Progenitor cell of endocrine pancreas (in vitro differentiated cells): ENCODE measurements around the gene FSTL5. TPM values are rescaled to one million over a fixed set of nuclear protein-coding genes. Genes with fewer than 3 reads are reported as not detected.

Experiments
- DNase-seq: peaks from one replicate; pipeline ENCODE4 v3.0.0; 2021; ENCODE audit warnings: low spot score; ENCODE audit not compliant: unreplicated experiment
- H3K27ac Mint-ChIP-seq: 2 replicates; pipeline ENCODE4 v1.8.0; 2021; ENCODE audit warnings: mild to moderate bottlenecking, moderate library complexity, mixed read lengths
- H3K27me3 Mint-ChIP-seq: 2 replicates; pipeline ENCODE4 v1.8.0; 2021; ENCODE audit warnings: mixed read lengths
- H3K36me3 Mint-ChIP-seq: 2 replicates; pipeline ENCODE4 v1.8.0; 2022; ENCODE audit warnings: mixed read lengths; ENCODE audit not compliant: insufficient read depth
- H3K4me1 Mint-ChIP-seq: 2 replicates; pipeline ENCODE4 v1.8.0; 2021; ENCODE audit warnings: low read depth, mixed read lengths
- H3K4me3 Mint-ChIP-seq: 2 replicates; pipeline ENCODE4 v1.8.0; 2021; ENCODE audit warnings: low read depth, mild to moderate bottlenecking, moderate library complexity, mixed read lengths
- H3K9me3 Mint-ChIP-seq: 2 replicates; pipeline ENCODE4 v1.8.0; 2021; ENCODE audit warnings: low read depth, mixed read lengths
- CTCF ChIP-seq: fragments of 200-600 bp; sonication (generic); IDR thresholded peaks from one replicate; pipeline ENCODE4 v1.5.0; 2021; ENCODE audit warnings: antibody characterized with exemption, mild to moderate bottlenecking; ENCODE audit not compliant: unreplicated experiment
- total RNA-seq: library from RNA; stranded (reverse); gene quantifications from 2 replicates; pipeline ENCODE4 v1.2.1, GENCODE V29; 2021

Gene FSTL5
- total RNA-seq, 1 donor from 2014 or later, result 15.5 TPM

DNA sequence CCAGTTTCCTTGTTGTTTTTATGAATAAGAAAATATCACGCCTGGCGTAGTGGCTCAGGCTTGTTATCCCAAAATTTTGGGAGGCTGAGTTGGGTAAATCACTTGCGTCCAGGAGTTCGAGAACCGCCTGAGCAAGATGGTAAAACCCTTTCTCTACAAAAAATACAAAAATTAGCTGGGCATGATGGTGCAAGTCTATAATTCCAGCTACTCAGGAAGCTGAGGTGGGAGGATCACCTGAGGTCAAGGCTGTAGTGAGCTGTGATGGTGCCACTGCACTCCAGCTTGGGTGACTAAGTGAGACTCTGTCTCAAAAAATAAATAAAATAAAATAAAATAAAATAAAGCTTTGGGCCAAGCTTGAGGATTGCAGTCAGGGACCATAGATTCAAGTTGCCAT is 827.2 kb downstream of the FSTL5 start:
- H3K27ac Mint-ChIP-seq, result no peak overlapping the region
- no peak for TF ChIP-seq CTCF
- no peaks in the 10 kb centered on the region for H3K9me3 Mint-ChIP-seq
- no peaks in the 10 kb centered on the region for H3K36me3 Mint-ChIP-seq
- no peaks in the 10 kb centered on the region for H3K27me3 Mint-ChIP-seq
- H3K4me1 Mint-ChIP-seq, result no peaks in the 10 kb centered on the region
- no peak overlapping the region for H3K4me3 Mint-ChIP-seq
- DNase-seq, result no peak

- no peaks in the 10 kb centered on the region for H3K36me3 Mint-ChIP-seq
- DNase-seq, result no peak
- H3K27me3 Mint-ChIP-seq, result no peaks in the 10 kb centered on the region
- TF ChIP-seq CTCF, result no peak
- no peaks in the 10 kb centered on the region for H3K9me3 Mint-ChIP-seq
- H3K4me3 Mint-ChIP-seq, result no peak overlapping the region
- no peak overlapping the region for H3K27ac Mint-ChIP-seq
- H3K4me1 Mint-ChIP-seq, result no peaks in the 10 kb centered on the region
Observed at GRCh38 chr4:161336016-161336530, 827.7 kb downstream of the FSTL5 start.
